HG02623 (cell line): ENCODE measurements around the gene PATZ1.

Experiments used
- ATAC-seq: cut with Tn5 transposase; IDR thresholded peaks from one replicate; pipeline ENCODE4 v1.9.1; 2021; ENCODE audit warnings: moderate library complexity; ENCODE audit not compliant: unreplicated experiment

The PATZ1 gene

DNA sequence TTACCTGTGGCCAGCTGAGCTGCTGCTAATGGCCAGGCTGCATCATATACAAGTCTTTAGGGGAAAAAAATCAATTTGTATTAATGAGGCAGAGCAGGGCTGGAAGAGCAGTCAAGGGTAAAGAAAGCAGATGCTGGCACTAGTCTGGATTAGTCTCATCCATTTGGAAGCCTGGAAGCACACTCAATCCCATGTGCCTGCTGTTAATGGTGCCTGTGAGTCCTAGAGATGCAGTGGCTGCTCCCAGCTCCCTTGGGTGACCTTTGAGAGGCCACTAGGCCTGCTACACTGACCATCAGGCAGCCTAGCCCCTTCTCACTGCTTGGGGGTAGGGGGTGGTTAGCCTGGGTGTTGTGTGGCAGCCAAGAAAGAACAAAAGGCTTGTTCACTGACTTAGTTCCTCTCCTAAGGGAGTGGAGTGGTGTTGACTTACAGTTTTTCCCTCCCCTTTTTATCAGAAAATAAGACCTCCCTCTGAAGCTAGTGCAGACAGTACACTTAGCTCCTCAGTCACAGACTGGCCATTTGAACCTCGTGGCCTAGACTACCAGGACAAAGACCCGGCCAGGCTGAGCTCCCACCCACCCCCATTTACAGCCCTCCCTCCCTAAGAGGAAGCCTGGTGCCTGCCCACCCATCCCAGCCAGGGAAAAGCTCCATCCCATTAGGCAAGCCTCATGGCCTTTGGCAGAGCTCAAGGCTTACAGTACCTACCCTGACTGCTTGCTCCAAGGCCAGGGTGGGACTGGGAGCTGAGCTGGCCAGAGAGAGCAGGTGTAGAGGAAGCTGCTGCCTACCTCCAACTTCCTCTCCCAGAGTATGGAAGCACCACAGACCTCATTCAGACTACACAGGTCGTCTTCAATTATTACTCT is 61.6 kb downstream of the PATZ1 start:
- no peak for ATAC-seq

DNA sequence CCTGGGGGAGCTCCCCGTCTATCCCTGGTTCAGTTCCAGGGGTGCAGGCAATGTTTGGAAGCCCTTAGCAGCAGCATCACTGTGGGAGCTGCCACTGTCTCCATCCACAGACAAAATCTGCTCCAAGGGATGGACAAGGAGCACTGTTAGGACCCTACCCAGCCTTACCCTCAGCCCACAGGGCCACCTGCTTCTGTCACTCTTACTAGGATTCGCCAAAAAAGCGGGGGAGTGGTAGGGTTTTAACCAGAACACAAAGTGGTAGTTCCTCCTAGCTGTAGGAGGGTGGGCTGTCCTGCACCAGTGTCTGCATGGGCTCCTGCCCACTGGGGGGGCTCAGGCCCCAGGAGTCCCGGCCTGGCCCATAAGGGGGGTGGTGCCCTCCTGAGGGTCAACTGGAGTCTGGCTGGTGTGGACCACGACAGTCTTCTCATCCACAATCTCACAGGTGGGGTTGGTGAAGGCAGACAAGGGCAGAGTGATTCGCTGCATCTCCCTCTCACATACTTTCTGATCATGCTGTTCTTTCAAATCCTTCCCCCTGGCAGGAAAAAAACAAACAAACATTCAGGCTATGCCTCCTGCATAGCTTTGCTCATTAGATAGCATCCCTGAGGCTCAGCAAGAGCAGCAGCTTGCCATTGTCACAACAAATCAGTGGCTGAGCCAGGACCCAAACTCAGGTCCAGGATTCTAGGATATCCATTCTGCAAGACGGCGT is 63.2 kb downstream of the PATZ1 start:
- no peak for ATAC-seq

DNA sequence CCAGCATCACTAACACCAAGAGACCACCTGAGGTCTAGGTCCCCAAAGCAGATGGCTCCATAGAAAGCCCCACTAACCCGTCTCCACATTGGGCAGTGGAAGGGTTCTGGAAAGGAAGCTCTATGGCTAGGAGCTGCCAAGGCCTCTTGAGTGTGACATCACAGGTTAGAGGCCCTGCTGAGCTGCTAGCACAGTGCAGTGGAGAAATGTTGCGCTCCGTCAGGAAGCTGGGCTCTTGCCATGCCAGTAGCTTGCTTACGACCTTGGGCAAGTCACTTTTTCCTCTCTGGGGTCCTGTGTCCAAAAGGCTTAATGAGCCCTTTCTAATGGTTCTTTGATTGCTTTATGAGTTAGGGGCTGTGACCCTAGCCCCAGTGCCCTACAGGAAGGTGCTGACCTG is 64.4 kb downstream of the PATZ1 start:
- no peak for ATAC-seq

DNA sequence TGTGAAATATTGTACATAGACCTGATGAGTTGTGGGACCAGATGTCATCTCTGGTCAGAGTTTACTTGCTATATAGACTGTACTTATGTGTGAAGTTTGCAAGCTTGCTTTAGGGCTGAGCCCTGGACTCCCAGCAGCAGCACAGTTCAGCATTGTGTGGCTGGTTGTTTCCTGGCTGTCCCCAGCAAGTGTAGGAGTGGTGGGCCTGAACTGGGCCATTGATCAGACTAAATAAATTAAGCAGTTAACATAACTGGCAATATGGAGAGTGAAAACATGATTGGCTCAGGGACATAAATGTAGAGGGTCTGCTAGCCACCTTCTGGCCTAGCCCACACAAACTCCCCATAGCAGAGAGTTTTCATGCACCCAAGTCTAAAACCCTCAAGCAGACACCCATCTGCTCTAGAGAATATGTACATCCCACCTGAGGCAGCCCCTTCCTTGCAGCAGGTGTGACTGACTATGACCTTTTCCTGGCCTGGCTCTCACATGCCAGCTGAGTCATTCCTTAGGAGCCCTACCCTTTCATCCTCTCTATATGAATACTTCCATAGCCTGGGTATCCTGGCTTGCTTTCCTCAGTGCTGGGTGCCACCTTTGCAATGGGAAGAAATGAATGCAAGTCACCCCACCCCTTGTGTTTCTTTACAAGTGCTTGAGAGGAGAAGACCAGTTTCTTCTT is 66.2 kb downstream of the PATZ1 start:
- ATAC-seq, result no peak

DNA sequence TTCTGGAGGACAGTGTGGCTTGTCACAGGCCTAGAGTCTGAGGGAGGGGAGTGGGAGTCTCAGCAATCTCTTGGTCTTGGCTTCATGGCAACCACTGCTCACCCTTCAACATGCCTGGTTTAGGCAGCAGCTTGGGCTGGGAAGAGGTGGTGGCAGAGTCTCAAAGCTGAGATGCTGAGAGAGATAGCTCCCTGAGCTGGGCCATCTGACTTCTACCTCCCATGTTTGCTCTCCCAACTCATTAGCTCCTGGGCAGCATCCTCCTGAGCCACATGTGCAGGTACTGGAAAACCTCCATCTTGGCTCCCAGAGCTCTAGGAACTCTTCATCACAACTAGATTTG is 66.8 kb downstream of the PATZ1 start:
- ATAC-seq, result no peak

DNA sequence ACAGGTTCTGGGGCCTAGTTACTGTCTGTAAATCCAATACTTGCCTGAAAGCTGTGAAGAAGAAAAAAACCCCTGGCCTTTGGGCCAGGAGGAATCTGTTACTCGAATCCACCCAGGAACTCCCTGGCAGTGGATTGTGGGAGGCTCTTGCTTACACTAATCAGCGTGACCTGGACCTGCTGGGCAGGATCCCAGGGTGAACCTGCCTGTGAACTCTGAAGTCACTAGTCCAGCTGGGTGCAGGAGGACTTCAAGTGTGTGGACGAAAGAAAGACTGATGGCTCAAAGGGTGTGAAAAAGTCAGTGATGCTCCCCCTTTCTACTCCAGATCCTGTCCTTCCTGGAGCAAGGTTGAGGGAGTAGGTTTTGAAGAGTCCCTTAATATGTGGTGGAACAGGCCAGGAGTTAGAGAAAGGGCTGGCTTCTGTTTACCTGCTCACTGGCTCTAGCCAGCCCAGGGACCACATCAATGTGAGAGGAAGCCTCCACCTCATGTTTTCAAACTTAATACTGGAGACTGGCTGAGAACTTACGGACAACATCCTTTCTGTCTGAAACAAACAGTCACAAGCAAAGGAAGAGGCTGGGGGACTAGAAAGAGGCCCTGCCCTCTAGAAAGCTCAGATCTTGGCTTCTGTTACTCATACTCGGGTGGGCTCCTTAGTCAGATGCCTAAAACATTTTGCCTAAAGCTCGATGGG is 67.4 kb downstream of the PATZ1 start:
- no peak for ATAC-seq

DNA sequence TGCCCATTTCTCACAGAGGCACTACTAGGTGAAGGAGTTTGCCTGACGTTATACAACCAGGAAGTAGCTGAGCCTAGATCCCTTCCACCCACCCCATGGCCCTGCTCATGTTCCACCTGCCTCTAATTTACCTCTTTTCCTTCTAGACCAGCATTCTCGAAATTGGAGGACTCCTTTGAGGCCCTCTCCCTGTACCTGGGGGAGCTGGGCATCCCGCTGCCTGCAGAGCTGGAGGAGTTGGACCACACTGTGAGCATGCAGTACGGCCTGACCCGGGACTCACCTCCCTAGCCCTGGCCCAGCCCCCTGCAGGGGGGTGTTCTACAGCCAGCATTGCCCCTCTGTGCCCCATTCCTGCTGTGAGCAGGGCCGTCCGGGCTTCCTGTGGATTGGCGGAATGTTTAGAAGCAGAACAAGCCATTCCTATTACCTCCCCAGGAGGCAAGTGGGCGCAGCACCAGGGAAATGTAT is 68.0 kb downstream of the PATZ1 start:
- ATAC-seq, result no peak

DNA sequence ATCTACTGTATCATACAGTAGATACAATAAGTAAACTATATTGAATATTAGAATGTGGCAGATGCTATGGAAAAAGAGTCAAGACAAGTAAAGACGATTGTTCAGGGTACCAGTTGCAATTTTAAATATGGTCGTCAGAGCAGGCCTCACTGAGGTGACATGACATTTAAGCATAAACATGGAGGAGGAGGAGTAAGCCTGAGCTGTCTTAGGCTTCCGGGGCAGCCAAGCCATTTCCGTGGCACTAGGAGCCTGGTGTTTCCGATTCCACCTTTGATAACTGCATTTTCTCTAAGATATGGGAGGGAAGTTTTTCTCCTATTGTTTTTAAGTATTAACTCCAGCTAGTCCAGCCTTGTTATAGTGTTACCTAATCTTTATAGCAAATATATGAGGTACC is 68.4 kb downstream of the PATZ1 start:
- ATAC-seq, result no peak

DNA sequence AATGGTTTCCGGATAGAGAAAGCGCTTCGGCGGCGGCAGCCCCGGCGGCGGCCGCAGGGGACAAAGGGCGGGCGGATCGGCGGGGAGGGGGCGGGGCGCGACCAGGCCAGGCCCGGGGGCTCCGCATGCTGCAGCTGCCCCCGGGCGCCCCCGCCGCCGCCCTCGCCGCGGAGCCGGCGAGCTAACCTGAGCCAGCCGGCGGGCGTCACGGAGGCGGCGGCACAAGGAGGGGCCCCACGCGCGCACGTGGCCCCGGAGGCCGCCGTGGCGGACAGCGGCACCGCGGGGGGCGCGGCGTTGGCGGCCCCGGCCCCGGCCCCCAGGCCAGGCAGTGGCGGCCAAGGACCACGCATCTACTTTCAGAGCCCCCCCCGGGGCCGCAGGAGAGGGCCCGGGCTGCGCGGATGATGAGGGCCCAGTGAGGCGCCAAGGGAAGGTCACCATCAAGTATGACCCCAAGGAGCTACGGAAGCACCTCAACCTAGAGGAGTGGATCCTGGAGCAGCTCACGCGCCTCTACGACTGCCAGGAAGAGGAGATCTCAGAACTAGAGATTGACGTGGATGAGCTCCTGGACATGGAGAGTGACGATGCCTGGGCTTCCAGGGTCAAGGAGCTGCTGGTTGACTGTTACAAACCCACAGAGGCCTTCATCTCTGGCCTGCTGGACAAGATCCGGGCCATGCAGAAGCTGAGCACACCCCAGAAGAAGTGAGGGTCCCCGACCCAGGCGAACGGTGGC is 69.5 kb downstream of the PATZ1 start:
- no peak for ATAC-seq
